Endothelial cell of umbilical vein (primary cell): Measurements from ENCODE around the gene ATG101.

Experiments
- CTCF ChIP-seq, 2 donors: IDR thresholded peaks; 1 replicate in 1 of 2; 2 replicates in 1 of 2; pipeline ENCODE4 v1.5.1; 2011; ENCODE audit warnings: low read length in 2 of 2, mild to moderate bottlenecking in 2 of 2, moderate library complexity in 2 of 2, control low read depth in 1 of 2, inconsistent platforms in 1 of 2, low read depth in 1 of 2; ENCODE audit not compliant: insufficient read depth in 1 of 2; ENCODE audit errors: extremely low read depth in 1 of 2
- EZH2 ChIP-seq: IDR thresholded peaks from 2 replicates; pipeline ENCODE4 v1.6.1; 2012; ENCODE audit warnings: borderline replicate concordance, low read depth, mild to moderate bottlenecking, moderate library complexity, low read length, inconsistent platforms; ENCODE audit not compliant: severe bottlenecking
- FOS ChIP-seq: IDR thresholded peaks from 2 replicates; pipeline ENCODE4 v1.6.1; 2011; ENCODE audit warnings: mild to moderate bottlenecking, low read length, moderate library complexity, borderline replicate concordance; ENCODE audit not compliant: insufficient read depth

GRCh38 chr12:52082669-52082987 lies 12.8 kb downstream of the ATG101 start:
- no peak for TF ChIP-seq EZH2
- TF ChIP-seq CTCF (IDR thresholded peaks at IDR 0.05; ENCODE audit: extremely low read depth in 1 of 2, insufficient read depth in 1 of 2, low read depth in 1 of 2, low read length in 2 of 2) = no peak
- TF ChIP-seq FOS = no peak
